GM12878 (cell line): ENCODE results near the gene PDLIM3. TPM values are rescaled to one million over a fixed set of nuclear protein-coding genes. Genes with fewer than 3 reads are reported as not detected.

Source experiments
- ATAC-seq: fragments of 200-7000 bp; cut with Tn5 transposase; 3 replicates; pipeline ENCODE4 v1.9.1; 2020; ENCODE audit warnings: mild to moderate bottlenecking, moderate library complexity
- BruUV-seq: library from RNA; stranded (reverse); fragments of 400-500 nt; replicated peaks from 2 replicates; lab custom pipeline; 2021; lab: Mats Ljungman, UMichigan
- CTCF ChIA-PET: fragments of 300-600 bp; sonication (Branson Sonifier 250); formaldehyde crosslinking; extraction: SDS; loops from one replicate; lab custom pipeline; 2021; ENCODE audit warnings: inconsistent platforms; lab: Yijun Ruan, JAX
- POLR2A ChIA-PET: fragments of 350-600 bp; formaldehyde crosslinking; extraction: SDS; loops from one replicate; lab custom pipeline; 2021; ENCODE audit warnings: inconsistent platforms; lab: Charles Lee
- RAD21 ChIA-PET: fragments of 300-600 bp; sonication (Branson Sonifier 250); formaldehyde crosslinking; loops from one replicate; lab custom pipeline; 2023; ENCODE audit warnings: antibody characterized with exemption; ENCODE audit not compliant: unreplicated experiment; lab: Charles Lee
- SMC1A ChIA-PET: fragments of 300-600 bp; sonication (Branson Sonifier 250); formaldehyde crosslinking; loops from one replicate; lab custom pipeline; 2023; ENCODE audit not compliant: unreplicated experiment, uncharacterized antibody; lab: Charles Lee
- DNase-seq: peaks from one replicate; pipeline ENCODE4 v3.0.0-alpha.2; 2011; ENCODE audit warnings: low read depth, low spot score
- FAIRE-seq: peaks from 3 replicates; lab custom pipeline; 2011; peaks lifted over from hg19 to GRCh38; lab: Jason Lieb, UNC
- H2AFZ ChIP-seq: 2 replicates; pipeline ENCODE4 v1.6.0; 2011; ENCODE audit warnings: low read depth, low read length, control low read depth; ENCODE audit not compliant: control insufficient read depth
- H3K27ac ChIP-seq: 2 replicates; pipeline ENCODE4 v1.5.1; 2011; ENCODE audit warnings: control low read depth; ENCODE audit not compliant: control insufficient read depth, insufficient read depth
- H3K27me3 ChIP-seq, 2 experiments: replicated peaks in 1 of 2; 2 replicates each; pipeline versions ENCODE4 v1.6.0 to v1.6.1; 2011; ENCODE audit warnings: low read length in 1 of 2; ENCODE audit not compliant: control insufficient read depth in 2 of 2, insufficient read depth in 2 of 2
- H3K36me3 ChIP-seq, 2 experiments: 2 replicates each; pipeline ENCODE4 v1.5.1; 2011; ENCODE audit warnings: low read length in 1 of 2; ENCODE audit not compliant: control insufficient read depth in 2 of 2, insufficient read depth in 2 of 2
- H3K4me1 ChIP-seq: 2 replicates; pipeline ENCODE4 v1.6.1; 2011; ENCODE audit warnings: mild to moderate bottlenecking, low read length, moderate library complexity, mixed read lengths; ENCODE audit not compliant: control insufficient read depth, insufficient read depth
- H3K4me2 ChIP-seq: 2 replicates; pipeline ENCODE4 v1.6.0; 2011; ENCODE audit warnings: control low read depth; ENCODE audit not compliant: control insufficient read depth, insufficient read depth
- H3K4me3 ChIP-seq: fragments of 200-600 bp; sonication (generic); 2 replicates; pipeline ENCODE4 v1.5.1; 2016
- H3K79me2 ChIP-seq: 2 replicates; pipeline ENCODE4 v1.6.0; 2011; ENCODE audit warnings: low read length; ENCODE audit not compliant: control insufficient read depth, insufficient read depth
- H3K9ac ChIP-seq: 2 replicates; pipeline ENCODE4 v1.8.0; 2011; ENCODE audit warnings: low read length, control low read depth, mixed read lengths; ENCODE audit not compliant: control insufficient read depth, insufficient read depth
- H3K9me3 ChIP-seq: replicated peaks from 3 replicates; pipeline ENCODE4 v1.5.1; 2011; ENCODE audit warnings: mild to moderate bottlenecking, low read length; ENCODE audit not compliant: control insufficient read depth, insufficient read depth
- H4K20me1 ChIP-seq: 2 replicates; pipeline ENCODE4 v1.6.0; 2011; ENCODE audit not compliant: control insufficient read depth, insufficient read depth
- CHD1 ChIP-seq: IDR thresholded peaks from 2 replicates; pipeline ENCODE4 v1.6.1; 2012; ENCODE audit warnings: low read depth, low read length, improper control_type of control experiment
- EZH2 ChIP-seq: IDR thresholded peaks from 2 replicates; pipeline ENCODE4 v1.6.1; 2012; ENCODE audit warnings: low read depth, mild to moderate bottlenecking, control low read depth, inconsistent platforms, low read length, borderline replicate concordance; ENCODE audit not compliant: control insufficient read depth
- GATAD2B ChIP-seq: fragments of 450-650 bp; conservative IDR thresholded peaks from 2 replicates; pipeline ENCODE4 v1.6.1; 2017; ENCODE audit warnings: low read depth, mild to moderate bottlenecking, moderate library complexity
- KLF5 ChIP-seq: fragments of 450-650 bp; IDR thresholded peaks from 2 replicates; pipeline ENCODE4 v1.6.1; 2014; ENCODE audit warnings: mild to moderate bottlenecking; ENCODE audit not compliant: partially characterized antibody
- MEF2B ChIP-seq: fragments of 450-650 bp; IDR thresholded peaks from 2 replicates; pipeline ENCODE4 v1.6.1; 2018; ENCODE audit warnings: mild to moderate bottlenecking, moderate library complexity; ENCODE audit not compliant: partially characterized antibody, poor library complexity, severe bottlenecking
- MYB ChIP-seq: fragments of 150-350 bp; IDR thresholded peaks from 2 replicates; pipeline ENCODE4 v1.6.1; 2014; ENCODE audit warnings: mild to moderate bottlenecking, low read depth, low read length, borderline replicate concordance
- NKRF ChIP-seq: fragments of 450-650 bp; conservative IDR thresholded peaks from 2 replicates; pipeline ENCODE4 v1.6.1; 2017; ENCODE audit warnings: mild to moderate bottlenecking, moderate library complexity
- RAD51 ChIP-seq: fragments of 450-650 bp; IDR thresholded peaks from 2 replicates; pipeline ENCODE4 v1.6.1; 2016; ENCODE audit warnings: moderate library complexity, mild to moderate bottlenecking, inconsistent platforms
- RFX5 ChIP-seq: IDR thresholded peaks from 2 replicates; pipeline ENCODE4 v1.6.1; 2011; ENCODE audit warnings: low read depth, low read length, improper control_type of control experiment
- SIX5 ChIP-seq: IDR thresholded peaks from 2 replicates; pipeline ENCODE4 v1.6.1; 2011; ENCODE audit warnings: mild to moderate bottlenecking, low read depth, low read length, moderate library complexity; ENCODE audit not compliant: severe bottlenecking
- SMC3 ChIP-seq: IDR thresholded peaks from 2 replicates; pipeline ENCODE4 v1.6.1; 2011; ENCODE audit warnings: low read length, improper control_type of control experiment, borderline replicate concordance
- YBX1 ChIP-seq: fragments of 450-650 bp; IDR thresholded peaks from 2 replicates; pipeline ENCODE4 v1.6.1; 2016; ENCODE audit warnings: antibody characterized with exemption
- ZBED1 ChIP-seq: IDR thresholded peaks from 2 replicates; pipeline ENCODE4 v1.6.1; 2016; ENCODE audit warnings: borderline replicate concordance
- ZBTB11 ChIP-seq: fragments of 450-650 bp; formaldehyde crosslinking; IDR thresholded peaks from 2 replicates; pipeline ENCODE4 v1.5.0; 2022; ENCODE audit warnings: mild to moderate bottlenecking, missing genetic modification characterization
- ZNF687 ChIP-seq: fragments of 450-650 bp; IDR thresholded peaks from 2 replicates; pipeline ENCODE4 v1.6.1; 2017; ENCODE audit warnings: mild to moderate bottlenecking, moderate library complexity
- WGBS: methylation state at CpG from one replicate; pipeline ENCODE4 v1.1.6; 2016; ENCODE audit warnings: low lambda C conversion rate; ENCODE audit not compliant: insufficient replicate concordance, insufficient coverage; ENCODE audit errors: missing lambda C conversion rate; 5-methylcytosine and 5-hydroxymethylcytosine counted together
- in situ Hi-C: fragments of 300-500 bp; cut with MboI; formaldehyde crosslinking; loops from 9 replicates; pipeline ENCODE4 v1.14.3; 2018; ENCODE audit warnings: mixed read lengths
- intact Hi-C: fragments of 100-400 bp; cut with micrococcal nuclease; formaldehyde crosslinking; loops from one replicate; pipeline ENCODE4 v1.14.2; 2022; ENCODE audit not compliant: unreplicated experiment
- polyA plus RNA-seq, 11 experiments: library from polyadenylated mRNA; depleted of rRNA in 4 of 11; unstranded in 6 of 11; stranded (reverse) in 5 of 11; fragments of >200 nt; fragmentation: Nextera tagmentation in 4 of 11; fragmentation: Illumina TruSeq in 1 of 11; extraction: Ambion mirVana in 4 of 11; extraction: Trizol in 1 of 11; gene quantifications; 1 replicate in 1 of 11; 2 replicates in 10 of 11; pipeline versions ENCODE4 v1.2.1 to v1.2.3, GENCODE V29; 2011 to 2016; ENCODE audit warnings: inconsistent platforms in 2 of 11, missing spikeins in 2 of 11, low read depth in 1 of 11
- total RNA-seq, 4 experiments: library from RNA; depleted of rRNA in 3 of 4; stranded (reverse); fragments of >200 nt in 3 of 4; fragmentation: Illumina TruSeq in 1 of 4; extraction: Trizol in 1 of 4; gene quantifications; 2 replicates each; pipeline versions ENCODE4 v1.2.1 to v1.2.3, GENCODE V29; 2013 to 2021

The PDLIM3 gene
- total and polyA plus RNA-seq, 10 of the 15 experiments (the other 5 are each of a cell fraction or from before 2014, with no cell fraction given): 0.04 to 0.43 (median 0.08) TPM; not detected in 7

DNA sequence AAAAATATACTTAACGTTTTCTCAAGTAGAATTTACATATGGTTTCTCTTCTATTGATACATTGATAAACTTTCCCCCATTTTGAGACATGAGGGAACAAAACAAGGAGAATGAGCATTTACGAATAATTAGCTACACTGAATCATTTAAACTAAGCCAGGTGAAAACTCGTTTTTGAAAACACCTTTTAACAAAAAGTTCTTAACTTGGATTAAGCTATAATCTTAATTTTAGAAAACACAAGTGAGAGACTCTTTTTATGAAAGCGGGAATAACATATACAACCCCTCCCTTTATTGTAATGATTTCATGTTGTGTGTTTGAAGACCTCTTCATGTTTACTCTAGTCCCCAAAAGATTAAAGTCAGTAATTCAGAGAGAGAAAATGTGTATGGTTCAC is 20.1 kb downstream of the PDLIM3 start:
- FAIRE-seq (no peak), ATAC-seq (no peak)

More for the DNA sequence above, 20.1 kb downstream of the PDLIM3 start:
- Histone ChIP-seq H3K4me1 (peaks cover 5% of the 10 kb centered on the region), H3K9me3 (peaks cover 4% of the 10 kb centered on the region; the same call in 2 of the 3 replicates), H3K27me3 (no peaks in the 10 kb centered on the region; a peak in 1 of 4 replicates), H2AFZ (no peak overlapping the region), H4K20me1 (no peaks in the 10 kb centered on the region), H3K79me2 (no peaks in the 10 kb centered on the region), H3K9ac (no peak overlapping the region), H3K36me3 (no peaks in the 10 kb centered on the region), H3K4me3 (no peak overlapping the region), H3K27ac (no peak overlapping the region), H3K4me2 (no peak overlapping the region)
- POLR2A ChIA-PET: no interaction called here
- SMC1A ChIA-PET: interaction anchor here (1.5 kb wide), 1 partner anchor 20 kb away, joined by 3 read pairs; no protein-coding TSS in a partner anchor
- intact Hi-C loops (no loop called here), in situ Hi-C loops (no loop called here)
- CTCF ChIA-PET: interaction anchor here (1.5 to 1.9 kb wide), 2 partner anchors 12 to 82 kb away, joined by 4 to 5 read pairs; no protein-coding TSS in a partner anchor
- TF ChIP-seq RFX5 (no peak), ZNF687 (no peak), EZH2 (no peak), NKRF (no peak), KLF5 (no peak), YBX1 (no peak), GATAD2B (no peak), ZBED1 (no peak), MYB (no peak), RAD51 (no peak), SMC3 (no peak), CHD1 (no peak), MEF2B (no peak), ZBTB11 (no peak), SIX5 (no peak)
- 40% methylated on average over 4 of the region's 4 CpGs for WGBS
- DNase-seq: no peak
- no TSS peak for BruUV-seq
- RAD21 ChIA-PET: no interaction called here
